Iris pigment epithelial cell (primary cell): ENCODE data around the gene MAD1L1.

Experiments used
- DNase-seq: peaks from one replicate; pipeline ENCODE4 v3.0.0-alpha.2; 2011; ENCODE audit warnings: low read depth

MAD1L1 gene

DNA sequence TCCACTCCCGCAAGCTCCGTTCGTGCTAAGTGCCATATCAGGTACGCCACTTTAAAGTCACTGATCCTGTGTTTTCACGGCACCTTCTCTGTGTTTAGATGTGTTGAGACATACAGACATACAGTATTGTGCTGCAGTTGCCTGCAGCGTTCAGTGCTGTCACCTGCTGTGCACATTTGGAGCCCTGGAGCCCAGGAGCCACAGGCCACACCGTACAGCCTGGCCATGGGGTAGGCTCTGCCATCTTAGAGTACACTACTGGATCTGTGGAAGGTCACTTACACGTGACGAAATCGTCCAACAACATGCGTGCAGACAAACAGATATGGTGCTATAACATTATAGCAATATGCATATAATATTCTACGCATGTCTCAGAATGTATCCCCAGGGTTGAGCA is 451.4 kb downstream of the MAD1L1 start:
- DNase-seq: no peak

DNA sequence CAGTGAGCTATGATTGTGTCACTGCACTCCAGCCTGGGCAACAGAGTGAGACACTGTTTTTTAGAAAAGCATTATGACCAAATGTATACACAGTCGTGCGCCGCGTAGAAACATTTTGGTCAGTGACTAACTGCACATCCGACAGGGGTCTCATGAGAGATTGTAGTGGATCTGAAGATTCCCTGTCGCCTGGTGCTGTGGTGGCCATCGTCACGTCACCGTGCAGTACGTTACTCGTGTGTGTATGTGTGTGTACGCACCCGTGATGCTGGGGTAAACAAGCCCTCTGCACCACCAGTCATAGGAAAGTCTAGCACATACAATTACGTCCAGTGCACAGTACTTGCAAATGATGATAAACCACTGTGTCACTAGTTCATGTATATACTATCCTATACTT is 453.3 kb downstream of the MAD1L1 start:
- DNase-seq: no peak

- DNase-seq: no peak
Observed at GRCh38 chr7:1777122-1777521, 455.6 kb downstream of the MAD1L1 start.

DNA sequence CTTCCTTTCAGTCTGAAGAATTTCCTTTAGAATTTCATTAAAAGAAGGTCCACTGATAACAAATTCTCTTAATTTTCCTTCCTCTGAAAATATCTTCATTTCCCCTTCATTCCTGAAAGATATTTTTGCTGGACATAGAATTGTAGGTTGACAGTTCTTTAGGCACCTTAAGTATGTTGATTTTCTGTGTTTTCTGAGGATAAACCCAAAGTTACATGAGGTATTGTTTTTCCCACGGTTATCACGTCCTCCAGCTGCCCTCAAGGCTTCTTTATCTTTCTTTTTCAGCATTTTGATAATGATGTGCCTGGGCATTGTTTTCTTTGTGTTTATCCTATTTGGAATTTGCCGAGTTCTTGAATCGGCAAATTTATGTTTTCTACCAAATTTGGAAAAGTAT is 457.4 kb downstream of the MAD1L1 start:
- DNase-seq: no peak

DNA sequence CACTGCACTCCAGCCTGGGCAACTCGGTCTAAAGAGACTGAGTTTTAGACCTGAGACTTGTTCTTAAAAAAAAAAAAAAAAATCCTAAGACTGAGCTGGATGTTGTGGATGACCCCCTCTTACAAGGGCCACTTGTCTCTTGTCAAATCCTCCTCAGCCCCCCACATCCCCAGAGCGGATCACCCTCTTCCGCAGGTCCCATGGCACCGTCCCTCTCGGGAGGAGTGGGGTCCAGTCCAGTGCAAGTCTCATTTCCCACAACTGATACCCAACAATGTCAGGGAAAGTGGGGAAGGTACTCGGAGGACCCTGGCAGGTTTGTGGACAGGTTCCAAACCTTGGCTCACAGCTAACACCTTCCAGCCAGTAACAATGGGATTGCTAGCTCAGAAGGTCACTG is 462.4 kb downstream of the MAD1L1 start:
- DNase-seq: no peak

- no peak for DNase-seq
Observed at GRCh38 chr7:1769286-1770200, 463.2 kb downstream of the MAD1L1 start.

GRCh38 chr7:1768832-1769231 is 463.9 kb downstream of the MAD1L1 start:
- no peak for DNase-seq

DNA sequence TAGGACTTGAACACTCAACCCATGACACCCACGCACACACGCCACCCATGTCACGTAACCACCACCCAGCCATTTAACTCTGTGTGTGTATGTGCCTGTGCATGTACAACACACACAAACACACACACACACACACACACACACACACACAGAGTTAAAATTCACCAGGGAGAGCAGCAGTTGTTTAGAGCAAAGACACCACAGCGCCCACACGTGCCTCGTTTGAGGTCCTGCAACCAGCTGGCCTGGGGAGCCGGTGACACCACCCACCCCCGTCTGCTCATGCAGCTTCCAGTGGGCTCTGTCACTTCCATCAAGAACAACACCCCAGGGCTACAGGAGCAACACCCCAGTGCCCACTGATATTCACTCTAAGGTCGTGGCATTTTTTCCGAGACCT is 465.2 kb downstream of the MAD1L1 start:
- DNase-seq: no peak
